Upper lobe of right lung (tissue), 1 donor: ENCODE data around the gene VTCN1. TPM values are rescaled to one million over a fixed set of nuclear protein-coding genes. Genes with fewer than 3 reads are reported as not detected.
A peak's percentile ranks its signal among the peaks of the same experiment; 100 is the strongest.

Experiments
- ATAC-seq: fragments of 200-7000 bp; cut with Tn5 transposase; one replicate; pipeline ENCODE4 v1.9.1; 2020; ENCODE audit warnings: mild to moderate bottlenecking, moderate library complexity
- DNase-seq: peaks from one replicate; pipeline ENCODE4 v3.0.0-alpha.2; 2020
- H3K27ac ChIP-seq: fragments of 200-600 bp; one replicate; pipeline ENCODE4 v1.8.0; 2022
- H3K27me3 ChIP-seq: fragments of 200-600 bp; one replicate; pipeline ENCODE4 v1.8.0; 2022; ENCODE audit warnings: mild to moderate bottlenecking
- H3K36me3 ChIP-seq: fragments of 200-600 bp; one replicate; pipeline ENCODE4 v1.8.0; 2022
- H3K4me1 ChIP-seq: fragments of 200-600 bp; one replicate; pipeline ENCODE4 v1.8.0; 2022
- H3K4me3 ChIP-seq: fragments of 200-600 bp; one replicate; pipeline ENCODE4 v1.8.0; 2022; ENCODE audit warnings: mild to moderate bottlenecking
- H3K9me3 ChIP-seq: fragments of 200-600 bp; one replicate; pipeline ENCODE4 v1.8.0; 2022
- intact Hi-C: fragments of 100-400 bp; cut with DNase I; formaldehyde crosslinking; loops from one replicate; pipeline ENCODE4 v1.11.0; 2022
- microRNA-seq: library from miRNA; unstranded; fragments of <30 nt; microRNA quantifications from one replicate; pipeline ENCODE4 v1.2.0, GENCODE V29; 2020; ENCODE audit warnings: borderline microRNAs expressed
- total RNA-seq: library from RNA; stranded (reverse); fragmentation: NEBNext Ultra II Directional; extraction: Animal tissue kit (Norgen Biotek cat#: 25700); gene quantifications from one replicate; pipeline ENCODE4 v1.2.1, GENCODE V29; 2021
- TF ChIP-seq, protein P1 (sequence below): fragments of 200-600 bp; IDR thresholded peaks from one replicate; pipeline ENCODE4 v1.8.0; 2022; ENCODE audit warnings: antibody characterized with exemption
- donor health status: DM: no; HTN: yes; CAD: no; lungs with severe emphysema.

Gene VTCN1
- total RNA-seq, 1 donor from 2014 or later = not detected

- Histone ChIP-seq H3K27me3 (no peaks in the 10 kb centered on the region), H3K9me3 (no peaks in the 10 kb centered on the region), H3K4me3 (no peak overlapping the region), H3K36me3 (peaks cover 16% of the 10 kb centered on the region), H3K27ac (no peak overlapping the region), H3K4me1 (no peaks in the 10 kb centered on the region)
- DNase-seq = no peak
- intact Hi-C loops = no loop called here
- TF ChIP-seq, protein P1, sequence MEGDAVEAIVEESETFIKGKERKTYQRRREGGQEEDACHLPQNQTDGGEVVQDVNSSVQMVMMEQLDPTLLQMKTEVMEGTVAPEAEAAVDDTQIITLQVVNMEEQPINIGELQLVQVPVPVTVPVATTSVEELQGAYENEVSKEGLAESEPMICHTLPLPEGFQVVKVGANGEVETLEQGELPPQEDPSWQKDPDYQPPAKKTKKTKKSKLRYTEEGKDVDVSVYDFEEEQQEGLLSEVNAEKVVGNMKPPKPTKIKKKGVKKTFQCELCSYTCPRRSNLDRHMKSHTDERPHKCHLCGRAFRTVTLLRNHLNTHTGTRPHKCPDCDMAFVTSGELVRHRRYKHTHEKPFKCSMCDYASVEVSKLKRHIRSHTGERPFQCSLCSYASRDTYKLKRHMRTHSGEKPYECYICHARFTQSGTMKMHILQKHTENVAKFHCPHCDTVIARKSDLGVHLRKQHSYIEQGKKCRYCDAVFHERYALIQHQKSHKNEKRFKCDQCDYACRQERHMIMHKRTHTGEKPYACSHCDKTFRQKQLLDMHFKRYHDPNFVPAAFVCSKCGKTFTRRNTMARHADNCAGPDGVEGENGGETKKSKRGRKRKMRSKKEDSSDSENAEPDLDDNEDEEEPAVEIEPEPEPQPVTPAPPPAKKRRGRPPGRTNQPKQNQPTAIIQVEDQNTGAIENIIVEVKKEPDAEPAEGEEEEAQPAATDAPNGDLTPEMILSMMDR = peak; percentile 24
- peak; percentile 56 for ATAC-seq
Observed at GRCh38 chr1:117093870-117094621, 116.7 kb downstream of the VTCN1 start.

Small RNA genes lying within 50 kb of the gene (microRNA-seq; reads per million reads assigned to microRNA genes)
- gene MIR942 = 1.8 reads per million, percentile 5 among the genes with 10 or more reads in this experiment

Other genes starting within 250 kb of the VTCN1 start
- 37.4 TPM for gene CD101, start 209.2 kb downstream of the VTCN1 start, total RNA-seq
- 14.8 TPM for gene TTF2, start 150.6 kb downstream of the VTCN1 start, total RNA-seq
- gene TRIM45, start 89.2 kb downstream of the VTCN1 start, total RNA-seq = 1.7 TPM
- 40.3 TPM for gene MAN1A2, start 156.5 kb upstream of the VTCN1 start, total RNA-seq